ENCODE results near the gene SPTBN4.

GRCh38 chr19:40552848-40553247 lies 86.0 kb downstream of the SPTBN4 start:
- TF ChIP-seq CTCF (IDR thresholded peaks at IDR 0.05) (no peak), EP300 (IDR thresholded peaks at IDR 0.05) (no peak), POLR2A (IDR thresholded peaks at IDR 0.05) (no peak), POLR2AphosphoS5 (IDR thresholded peaks at IDR 0.05) (no peak)
